Effector CD8-positive, alpha-beta T cell (primary cell): ENCODE measurements around the gene AMDHD2.

Experiments
- DNase-seq: peaks from one replicate; lab custom pipeline; 2025; lab: John Stamatoyannopoulos, UW

The AMDHD2 gene

GRCh38 chr16:2499454-2499853, 20.7 kb upstream of the AMDHD2 start:
- no peak for DNase-seq

- DNase-seq: no peak
These were observed 20.2 kb upstream of the AMDHD2 start for GRCh38 chr16:2499890-2500429.

- DNase-seq: no peak
These were observed 19.7 kb upstream of the AMDHD2 start for GRCh38 chr16:2500430-2500917.

- peak; percentile 69 for DNase-seq
These were observed 19.0 kb upstream of the AMDHD2 start for GRCh38 chr16:2500918-2501750.

- no peak for DNase-seq
These were observed 17.9 kb upstream of the AMDHD2 start for GRCh38 chr16:2501946-2502895.

- no peak for DNase-seq
These were observed 14.5 kb upstream of the AMDHD2 start for GRCh38 chr16:2505695-2506094.

- DNase-seq: no peak
These were observed 13.0 kb upstream of the AMDHD2 start for GRCh38 chr16:2507052-2507659.

- DNase-seq: no peak
These were observed 12.5 kb upstream of the AMDHD2 start for GRCh38 chr16:2507665-2508064.

GRCh38 chr16:2508722-2509400, 11.3 kb upstream of the AMDHD2 start:
- no peak for DNase-seq

- no peak for DNase-seq
These were observed 8.9 kb upstream of the AMDHD2 start for GRCh38 chr16:2511128-2511800.

GRCh38 chr16:2511996-2512734, 8.0 kb upstream of the AMDHD2 start:
- no peak for DNase-seq

- peak; percentile 44 for DNase-seq
These were observed 7.3 kb upstream of the AMDHD2 start for GRCh38 chr16:2512735-2513404.

- peak; percentile 86 for DNase-seq
These were observed 6.5 kb upstream of the AMDHD2 start, which contains the start of gene ATP6V0C for GRCh38 chr16:2513405-2514332. Gene ATP6V0C (plus strand): TSS chr16:2513952. CDS start chr16:2514104, 152 bp downstream.

- DNase-seq: peak; percentile 41
These were observed 5.6 kb upstream of the AMDHD2 start for GRCh38 chr16:2514333-2515179.

GRCh38 chr16:2515180-2515851, 4.9 kb upstream of the AMDHD2 start:
- no peak for DNase-seq

GRCh38 chr16:2516391-2517240, 3.6 kb upstream of the AMDHD2 start:
- no peak for DNase-seq
